Measurements from ENCODE around the gene SPOUT1. TPM values are rescaled to one million over a fixed set of nuclear protein-coding genes. Genes with fewer than 3 reads are reported as not detected.

SPOUT1 gene
- polyA plus RNA-seq, 3 donors, result 25.7 to 29.9 (median 29.3) TPM

- DNase-seq, result peak; percentile 87 to 92 (median 89)
- H3K9ac ChIP-seq (ENCODE audit: insufficient read depth, low read length, poor library complexity, severe bottlenecking), result peak within 1 kb of the TSS; percentile 94
- H3K79me2 ChIP-seq (ENCODE audit: insufficient read depth, low read length), result peaks cover 30% of the 10 kb centered on the region
- Mint-ChIP-seq H3K4me1 (peaks cover 26% of the 10 kb centered on the region), H3K36me3 (peaks cover 6 to 13% of the 10 kb centered on the region in 2 donors), H3K27me3 (ENCODE audit: low read depth in 3 of 3) (peaks cover 3 to 4% (median 3%) of the 10 kb centered on the region in 3 donors), H3K9me3 (peaks cover 3 to 21% (median 15%) of the 10 kb centered on the region in 7 donors), H3K4me3 (peak within 1 kb of the TSS; percentile 98), H3K27ac (peak within 1 kb of the TSS; percentile 91 to 96 (median 95))
- peak within 1 kb of the TSS; percentile 94 for H3K4me2 ChIP-seq (replicated peaks; ENCODE audit: extremely low read depth, low read length, poor library complexity, severe bottlenecking)
- peak within 1 kb of the TSS; percentile 70 to 97 (median 90) for H3K4me3 ChIP-seq (replicated peaks in 1 of 3; ENCODE audit: low read depth in 2 of 3, low read length in 3 of 3)
- peaks cover 8 to 25% of the 10 kb centered on the region in 2 donors for H3K4me1 ChIP-seq (ENCODE audit: control insufficient read depth in 1 of 2, insufficient read depth in 2 of 2, low read length in 2 of 2)
- TF ChIP-seq, protein P1, sequence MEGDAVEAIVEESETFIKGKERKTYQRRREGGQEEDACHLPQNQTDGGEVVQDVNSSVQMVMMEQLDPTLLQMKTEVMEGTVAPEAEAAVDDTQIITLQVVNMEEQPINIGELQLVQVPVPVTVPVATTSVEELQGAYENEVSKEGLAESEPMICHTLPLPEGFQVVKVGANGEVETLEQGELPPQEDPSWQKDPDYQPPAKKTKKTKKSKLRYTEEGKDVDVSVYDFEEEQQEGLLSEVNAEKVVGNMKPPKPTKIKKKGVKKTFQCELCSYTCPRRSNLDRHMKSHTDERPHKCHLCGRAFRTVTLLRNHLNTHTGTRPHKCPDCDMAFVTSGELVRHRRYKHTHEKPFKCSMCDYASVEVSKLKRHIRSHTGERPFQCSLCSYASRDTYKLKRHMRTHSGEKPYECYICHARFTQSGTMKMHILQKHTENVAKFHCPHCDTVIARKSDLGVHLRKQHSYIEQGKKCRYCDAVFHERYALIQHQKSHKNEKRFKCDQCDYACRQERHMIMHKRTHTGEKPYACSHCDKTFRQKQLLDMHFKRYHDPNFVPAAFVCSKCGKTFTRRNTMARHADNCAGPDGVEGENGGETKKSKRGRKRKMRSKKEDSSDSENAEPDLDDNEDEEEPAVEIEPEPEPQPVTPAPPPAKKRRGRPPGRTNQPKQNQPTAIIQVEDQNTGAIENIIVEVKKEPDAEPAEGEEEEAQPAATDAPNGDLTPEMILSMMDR (IDR thresholded peaks at IDR 0.05), result no peak
- peak within 1 kb of the TSS; percentile 85 to 93 for H3K27ac ChIP-seq (ENCODE audit: low read depth in 1 of 2, low read length in 2 of 2)
- under 1% methylated on average over 72 of the region's 72 CpGs for WGBS (ENCODE audit: insufficient coverage)
- H3K9me3 ChIP-seq (replicated peaks in 1 of 2; ENCODE audit: control insufficient read depth in 1 of 2, insufficient read depth in 1 of 2, low read length in 2 of 2), result peaks cover 8 to 13% of the 10 kb centered on the region in 2 donors
- peaks cover 2 to 7% of the 10 kb centered on the region in 2 donors for H3K36me3 ChIP-seq (replicated peaks in 1 of 2; ENCODE audit: control insufficient read depth in 1 of 2, insufficient read depth in 2 of 2, low read length in 2 of 2)
- intact Hi-C loops (cut with micrococcal nuclease), result loop anchor here (1.0 to 5.0 kb wide), 3 partner anchors 15 to 110 kb away; partner anchors contain the start of genes TBC1D13 (in 2 of the 2), KYAT1 (in 1 of the 2) and LRRC8A (in 1 of the 2)
- H4K20me1 ChIP-seq (ENCODE audit: insufficient read depth, low read length), result no peaks in the 10 kb centered on the region
- H3K27me3 ChIP-seq (ENCODE audit: control insufficient read depth in 2 of 2, insufficient read depth in 2 of 2, low read length in 2 of 2), result no peaks in the 10 kb centered on the region
- H2AFZ ChIP-seq (ENCODE audit: insufficient read depth, low read depth, low read length, poor library complexity, severe bottlenecking), result peak within 1 kb of the TSS; percentile 98
Observed at GRCh38 chr9:128771745-128772519, 57.7 kb downstream of the SPOUT1 start, which contains the start of gene ZER1. Gene ZER1, minus strand, starts transcription at chr9:128771927. Its CDS starts 16,362 bp downstream, at chr9:128755565.

- H3K27me3 Mint-ChIP-seq (ENCODE audit: low read depth in 3 of 3), result peaks cover 3 to 4% (median 3%) of the 10 kb centered on the region in 3 donors
- peaks cover 7 to 10% of the 10 kb centered on the region in 2 donors for H3K9me3 ChIP-seq (replicated peaks in 1 of 2; ENCODE audit: control insufficient read depth in 1 of 2, insufficient read depth in 1 of 2, low read length in 2 of 2)
- H3K79me2 ChIP-seq (ENCODE audit: insufficient read depth, low read length), result peaks cover 30% of the 10 kb centered on the region
- H3K4me1 Mint-ChIP-seq, result peaks cover 26% of the 10 kb centered on the region
- WGBS (ENCODE audit: insufficient coverage), result 0% methylated on average over 22 of the region's 28 CpGs
- H3K4me3 Mint-ChIP-seq, result peak overlapping the region; percentile 98
- no peaks in the 10 kb centered on the region for H4K20me1 ChIP-seq (ENCODE audit: insufficient read depth, low read length)
- H3K4me2 ChIP-seq (replicated peaks; ENCODE audit: extremely low read depth, low read length, poor library complexity, severe bottlenecking), result peak overlapping the region; percentile 94
- H3K4me1 ChIP-seq (ENCODE audit: control insufficient read depth in 1 of 2, insufficient read depth in 2 of 2, low read length in 2 of 2), result peaks cover 8 to 25% of the 10 kb centered on the region in 2 donors
- peak overlapping the region; percentile 41 to 93 for H3K27ac ChIP-seq (ENCODE audit: low read depth in 1 of 2, low read length in 2 of 2)
- no peak for DNase-seq
- intact Hi-C loops (cut with micrococcal nuclease), result loop anchor here in 1 of 2 donors (5.0 kb wide), 1 partner anchor 111 kb away; the partner anchor contains the start of genes KYAT1 and LRRC8A
- H3K36me3 ChIP-seq (replicated peaks in 1 of 2; ENCODE audit: control insufficient read depth in 1 of 2, insufficient read depth in 2 of 2, low read length in 2 of 2), result peaks cover 2 to 7% of the 10 kb centered on the region in 2 donors
- H2AFZ ChIP-seq (ENCODE audit: insufficient read depth, low read depth, low read length, poor library complexity, severe bottlenecking), result peak overlapping the region; percentile 98
- H3K36me3 Mint-ChIP-seq, result peaks cover 6 to 13% of the 10 kb centered on the region in 2 donors
- peak overlapping the region; percentile 70 to 97 (median 90) for H3K4me3 ChIP-seq (replicated peaks in 1 of 3; ENCODE audit: low read depth in 2 of 3, low read length in 3 of 3)
- no peaks in the 10 kb centered on the region for H3K27me3 ChIP-seq (ENCODE audit: control insufficient read depth in 2 of 2, insufficient read depth in 2 of 2, low read length in 2 of 2)
- peak overlapping the region; percentile 94 for H3K9ac ChIP-seq (ENCODE audit: insufficient read depth, low read length, poor library complexity, severe bottlenecking)
- TF ChIP-seq, protein P1 (IDR thresholded peaks at IDR 0.05), result no peak
- H3K27ac Mint-ChIP-seq, result peak overlapping the region; percentile 91 to 95 (median 93)
- H3K9me3 Mint-ChIP-seq, result peaks cover 3 to 15% (median 11%) of the 10 kb centered on the region in 7 donors
Observed at GRCh38 chr9:128771094-128771721, 58.4 kb downstream of the SPOUT1 start.

All from CD14-positive monocyte (primary cell).